Testis (tissue), 2 donors: ENCODE measurements around the gene AGBL1.

Source experiments
- CTCF ChIP-seq, 3 experiments: fragments of 450-650 bp in 2 of 3; fragments of 200-600 bp in 1 of 3; sonication (generic) in 1 of 3; IDR thresholded peaks; one replicate each; pipeline ENCODE4 v1.5.1; 2016 to 2019; ENCODE audit warnings: antibody characterized with exemption in 3 of 3, mild to moderate bottlenecking in 2 of 3, moderate library complexity in 1 of 3
- POLR2A ChIP-seq: fragments of 450-650 bp; IDR thresholded peaks from one replicate; pipeline ENCODE4 v1.6.1; 2017; ENCODE audit warnings: antibody characterized with exemption, mild to moderate bottlenecking, moderate library complexity

GRCh38 chr15:86863226-86863915 is 783.7 kb downstream of the AGBL1 start:
- no peak for TF ChIP-seq CTCF (IDR thresholded peaks at IDR 0.05)
- no peak for TF ChIP-seq POLR2A
